CD14-positive monocyte (primary cell): ENCODE measurements around the gene PDLIM4. TPM values are rescaled to one million over a fixed set of nuclear protein-coding genes. Genes with fewer than 3 reads are reported as not detected.
A peak's percentile ranks its signal among the peaks of the same experiment; 100 is the strongest.

ENCODE experiments used
- DNase-seq, 3 donors: peaks; one replicate each; pipeline ENCODE4 v3.0.0-alpha.2; 2011 to 2022
- H2AFZ ChIP-seq: 2 replicates; pipeline ENCODE4 v1.6.0; 2012; ENCODE audit warnings: mild to moderate bottlenecking, low read depth, low read length, inconsistent platforms; ENCODE audit not compliant: insufficient read depth, poor library complexity, severe bottlenecking
- H3K27ac ChIP-seq, 2 donors: 1 replicate in 1 of 2; 2 replicates in 1 of 2; pipeline ENCODE4 v1.5.1; 2012 to 2013; ENCODE audit warnings: low read length in 2 of 2, control low read depth in 1 of 2, inconsistent platforms in 1 of 2, low read depth in 1 of 2, mild to moderate bottlenecking in 1 of 2
- H3K27me3 ChIP-seq, 2 donors: one replicate each; pipeline versions ENCODE4 v1.6.0 to v1.6.1; 2011 to 2013; ENCODE audit warnings: low read length in 2 of 2; ENCODE audit not compliant: control insufficient read depth in 2 of 2, insufficient read depth in 2 of 2
- H3K36me3 ChIP-seq, 2 donors: replicated peaks in 1 of 2; 1 replicate in 1 of 2; 2 replicates in 1 of 2; pipeline versions ENCODE4 v1.5.1 to v1.6.1; 2012 to 2013; ENCODE audit warnings: low read length in 2 of 2, control low read depth in 1 of 2, inconsistent platforms in 1 of 2, mild to moderate bottlenecking in 1 of 2; ENCODE audit not compliant: insufficient read depth in 2 of 2, control insufficient read depth in 1 of 2
- H3K4me1 ChIP-seq, 2 donors: 1 replicate in 1 of 2; 2 replicates in 1 of 2; pipeline versions ENCODE4 v1.5.1 to v1.6.1; 2012 to 2013; ENCODE audit warnings: low read length in 2 of 2, control low read depth in 1 of 2, inconsistent platforms in 1 of 2, mild to moderate bottlenecking in 1 of 2, moderate library complexity in 1 of 2; ENCODE audit not compliant: insufficient read depth in 2 of 2, control insufficient read depth in 1 of 2
- H3K4me2 ChIP-seq: replicated peaks from 2 replicates; pipeline ENCODE3; 2012; ENCODE audit warnings: low read length, moderate library complexity, mild to moderate bottlenecking; ENCODE audit not compliant: poor library complexity, severe bottlenecking; ENCODE audit errors: extremely low read depth
- H3K4me3 ChIP-seq, 3 experiments: fragments of 200-600 bp in 1 of 3; sonication (generic) in 1 of 3; replicated peaks in 1 of 3; 1 replicate in 2 of 3; 2 replicates in 1 of 3; pipeline ENCODE4 v1.5.1; 2011 to 2013; ENCODE audit warnings: low read length in 3 of 3, mild to moderate bottlenecking in 3 of 3, control low read depth in 2 of 3, low read depth in 2 of 3, inconsistent platforms in 1 of 3, moderate library complexity in 1 of 3
- H3K79me2 ChIP-seq: 2 replicates; pipeline ENCODE4 v1.6.0; 2012; ENCODE audit warnings: mild to moderate bottlenecking, control low read depth, inconsistent platforms, low read length, moderate library complexity; ENCODE audit not compliant: insufficient read depth
- H3K9ac ChIP-seq: 2 replicates; pipeline ENCODE4 v1.6.0; 2017; ENCODE audit warnings: low read length, mild to moderate bottlenecking; ENCODE audit not compliant: insufficient read depth, poor library complexity, severe bottlenecking
- H3K9me3 ChIP-seq, 2 donors: replicated peaks in 1 of 2; 1 replicate in 1 of 2; 2 replicates in 1 of 2; pipeline versions ENCODE4 v1.5.1 to v1.6.1; 2012 to 2013; ENCODE audit warnings: low read length in 2 of 2, control low read depth in 1 of 2; ENCODE audit not compliant: control insufficient read depth in 1 of 2, insufficient read depth in 1 of 2
- H4K20me1 ChIP-seq: 2 replicates; pipeline ENCODE4 v1.6.0; 2012; ENCODE audit warnings: mild to moderate bottlenecking, low read length, control low read depth, moderate library complexity; ENCODE audit not compliant: insufficient read depth
- H3K27ac Mint-ChIP-seq, 7 donors: one replicate each; pipeline ENCODE4 v1.8.0; 2020; ENCODE audit warnings: mild to moderate bottlenecking in 7 of 7, mixed read lengths in 7 of 7, moderate library complexity in 6 of 7, inconsistent platforms in 2 of 7
- H3K27me3 Mint-ChIP-seq, 3 donors: one replicate each; pipeline ENCODE4 v1.8.0; 2021 to 2022; ENCODE audit warnings: low read depth in 3 of 3, mild to moderate bottlenecking in 3 of 3, mixed read lengths in 3 of 3, moderate library complexity in 3 of 3, inconsistent platforms in 1 of 3
- H3K36me3 Mint-ChIP-seq, 2 donors: one replicate each; pipeline ENCODE4 v1.8.0; 2020; ENCODE audit warnings: mixed read lengths in 2 of 2, inconsistent platforms in 1 of 2, mild to moderate bottlenecking in 1 of 2
- H3K4me1 Mint-ChIP-seq: one replicate; pipeline ENCODE4 v1.8.0; 2020; ENCODE audit warnings: mild to moderate bottlenecking, mixed read lengths
- H3K4me3 Mint-ChIP-seq, 2 donors: one replicate each; pipeline ENCODE4 v1.8.0; 2020; ENCODE audit warnings: mild to moderate bottlenecking in 2 of 2, mixed read lengths in 2 of 2, moderate library complexity in 1 of 2
- H3K9me3 Mint-ChIP-seq, 7 donors: one replicate each; pipeline ENCODE4 v1.8.0; 2020 to 2022; ENCODE audit warnings: mixed read lengths in 7 of 7, mild to moderate bottlenecking in 6 of 7, moderate library complexity in 6 of 7, inconsistent platforms in 2 of 7
- WGBS: methylation state at CpG from one replicate; pipeline ENCODE4 v1.1.5; 2013; ENCODE audit warnings: missing lambda C conversion rate; ENCODE audit not compliant: insufficient coverage; 5-methylcytosine and 5-hydroxymethylcytosine counted together
- intact Hi-C, 2 donors: fragments of 100-400 bp; cut with micrococcal nuclease; formaldehyde crosslinking; loops; one replicate each; pipeline versions ENCODE4 v1.15.0 to v1.15.1; 2023
- polyA plus RNA-seq, 3 donors: library from polyadenylated mRNA; depleted of rRNA in 1 of 3; unstranded in 2 of 3; stranded (reverse) in 1 of 3; fragments of 300-500 nt in 2 of 3; fragments of >200 nt in 1 of 3; fragmentation: Illumina TruSeq in 2 of 3; gene quantifications; 1 replicate in 2 of 3; 2 replicates in 1 of 3; pipeline ENCODE4 v1.2.3, GENCODE V29; 2012 to 2021
- TF ChIP-seq, protein P1 (sequence below): fragments of 200-600 bp; IDR thresholded peaks from one replicate; pipeline ENCODE4 v1.8.0; 2022; ENCODE audit warnings: antibody characterized with exemption, mild to moderate bottlenecking

The PDLIM4 gene
- polyA plus RNA-seq, 3 donors: not detected

DNA sequence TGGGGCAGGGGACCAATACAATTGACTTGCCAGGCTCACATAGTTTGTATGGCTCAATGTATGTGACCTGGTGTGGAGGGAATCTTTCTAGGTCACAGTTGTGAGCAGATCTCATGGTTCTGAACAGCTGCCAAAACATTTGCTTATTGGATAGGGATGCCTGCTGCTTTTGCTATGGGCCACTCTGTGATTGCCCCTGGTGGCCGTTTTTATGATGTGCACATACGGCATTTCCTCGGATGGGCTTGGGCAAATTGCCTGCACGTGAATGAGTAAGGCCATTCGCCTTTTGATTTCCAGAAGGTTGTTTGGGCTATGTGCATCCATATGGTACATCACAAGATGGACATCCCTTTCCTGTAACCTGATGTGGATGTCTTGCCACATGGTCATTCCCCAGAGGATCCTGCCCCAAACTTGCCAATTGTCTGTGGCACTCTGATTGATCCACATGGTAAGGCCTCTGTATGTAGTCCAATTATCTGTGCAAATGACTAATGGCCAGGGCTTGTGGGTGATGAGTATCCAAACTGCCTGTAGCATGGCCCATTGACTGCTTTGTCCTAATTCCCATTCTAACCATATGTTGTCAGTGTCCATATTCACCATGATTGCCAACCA is 26.0 kb downstream of the PDLIM4 start:
- H3K4me1 Mint-ChIP-seq: peaks cover 38% of the 10 kb centered on the region
- no peak overlapping the region for H2AFZ ChIP-seq

DNA sequence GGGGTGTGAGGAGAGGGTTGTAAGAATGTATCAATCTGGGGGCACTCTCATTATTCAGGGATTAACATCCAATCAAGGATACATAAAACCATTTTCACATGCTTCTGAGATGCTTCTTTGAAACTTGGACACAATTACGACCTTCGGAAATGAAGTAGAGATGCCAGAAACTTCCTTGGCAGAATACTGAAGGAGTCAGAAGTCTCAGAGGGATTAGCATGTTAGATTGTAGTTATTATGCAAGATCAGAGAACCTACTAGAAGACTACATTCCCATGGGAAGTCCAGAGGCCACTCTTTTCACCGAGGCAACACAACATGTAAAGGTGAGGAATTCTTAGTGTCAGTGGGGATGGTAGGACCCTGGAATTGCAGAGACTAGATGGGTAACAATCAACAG is 31.6 kb downstream of the PDLIM4 start:
- no peak overlapping the region for H3K27ac ChIP-seq
- H3K4me3 ChIP-seq: no peak overlapping the region
- Mint-ChIP-seq H3K4me1 (peaks cover 38% of the 10 kb centered on the region), H3K36me3 (peaks cover 24 to 41% of the 10 kb centered on the region in 2 donors), H3K27ac (no peak overlapping the region), H3K9me3 (no peaks in the 10 kb centered on the region), H3K4me3 (no peak overlapping the region), H3K27me3 (no peaks in the 10 kb centered on the region)
- H3K36me3 ChIP-seq: peaks cover 7 to 34% of the 10 kb centered on the region in 2 donors
- no peak overlapping the region for H3K4me2 ChIP-seq
- no CpG with 5 or more reads among the region's 3 CpGs for WGBS
- H4K20me1 ChIP-seq: peaks cover 76% of the 10 kb centered on the region
- intact Hi-C loops: no loop called here
- TF ChIP-seq, protein P1, sequence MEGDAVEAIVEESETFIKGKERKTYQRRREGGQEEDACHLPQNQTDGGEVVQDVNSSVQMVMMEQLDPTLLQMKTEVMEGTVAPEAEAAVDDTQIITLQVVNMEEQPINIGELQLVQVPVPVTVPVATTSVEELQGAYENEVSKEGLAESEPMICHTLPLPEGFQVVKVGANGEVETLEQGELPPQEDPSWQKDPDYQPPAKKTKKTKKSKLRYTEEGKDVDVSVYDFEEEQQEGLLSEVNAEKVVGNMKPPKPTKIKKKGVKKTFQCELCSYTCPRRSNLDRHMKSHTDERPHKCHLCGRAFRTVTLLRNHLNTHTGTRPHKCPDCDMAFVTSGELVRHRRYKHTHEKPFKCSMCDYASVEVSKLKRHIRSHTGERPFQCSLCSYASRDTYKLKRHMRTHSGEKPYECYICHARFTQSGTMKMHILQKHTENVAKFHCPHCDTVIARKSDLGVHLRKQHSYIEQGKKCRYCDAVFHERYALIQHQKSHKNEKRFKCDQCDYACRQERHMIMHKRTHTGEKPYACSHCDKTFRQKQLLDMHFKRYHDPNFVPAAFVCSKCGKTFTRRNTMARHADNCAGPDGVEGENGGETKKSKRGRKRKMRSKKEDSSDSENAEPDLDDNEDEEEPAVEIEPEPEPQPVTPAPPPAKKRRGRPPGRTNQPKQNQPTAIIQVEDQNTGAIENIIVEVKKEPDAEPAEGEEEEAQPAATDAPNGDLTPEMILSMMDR: no peak
- H3K4me1 ChIP-seq: peaks cover 27 to 42% of the 10 kb centered on the region in 2 donors
- no peaks in the 10 kb centered on the region for H3K9me3 ChIP-seq
- peaks cover 82% of the 10 kb centered on the region for H3K79me2 ChIP-seq
- no peak overlapping the region for H3K9ac ChIP-seq
- H2AFZ ChIP-seq: no peak overlapping the region
- H3K27me3 ChIP-seq: no peaks in the 10 kb centered on the region
- DNase-seq: no peak

More for the DNA sequence above, 26.0 kb downstream of the PDLIM4 start:
- Mint-ChIP-seq H3K27ac (peak overlapping the region in 1 of 7 donors; percentile 23), H3K27me3 (peaks cover 0 to 4% (median 0%) of the 10 kb centered on the region in 3 donors), H3K36me3 (peaks cover 17 to 28% of the 10 kb centered on the region in 2 donors), H3K4me3 (no peak overlapping the region), H3K9me3 (peaks cover 0 to 11% (median 4%) of the 10 kb centered on the region in 7 donors)
- TF ChIP-seq, protein P1: peak; percentile 50
- 97% methylated on average over 5 of the region's 5 CpGs for WGBS
- intact Hi-C loops: no loop called here
- H3K4me3 ChIP-seq: no peak overlapping the region
- no peak overlapping the region for H3K9ac ChIP-seq
- peaks cover 27% of the 10 kb centered on the region for H3K79me2 ChIP-seq
- no peak overlapping the region for H3K4me2 ChIP-seq
- no peaks in the 10 kb centered on the region for H3K27me3 ChIP-seq
- H3K27ac ChIP-seq: no peak overlapping the region
- no peak for DNase-seq
- no peaks in the 10 kb centered on the region for H3K9me3 ChIP-seq
- peaks cover 16 to 28% of the 10 kb centered on the region in 2 donors for H3K4me1 ChIP-seq
- peaks cover 3 to 20% of the 10 kb centered on the region in 2 donors for H3K36me3 ChIP-seq
- peaks cover 51% of the 10 kb centered on the region for H4K20me1 ChIP-seq
